GM19438 (cell line): Measurements from ENCODE around the gene NFKBIZ.

Experiments
- ATAC-seq: cut with Tn5 transposase; IDR thresholded peaks from one replicate; pipeline ENCODE4 v1.9.1; 2021; ENCODE audit warnings: low read depth; ENCODE audit not compliant: unreplicated experiment

The NFKBIZ gene

GRCh38 chr3:101824702-101825101, 24.6 kb upstream of the NFKBIZ start:
- no peak for ATAC-seq

GRCh38 chr3:101825904-101826445, 23.3 kb upstream of the NFKBIZ start:
- ATAC-seq: no peak

GRCh38 chr3:101827211-101828174, 21.8 kb upstream of the NFKBIZ start:
- peak; percentile 84 for ATAC-seq

- ATAC-seq: no peak
These were observed 21.0 kb upstream of the NFKBIZ start for GRCh38 chr3:101828276-101828675.

GRCh38 chr3:101828691-101829436, 20.4 kb upstream of the NFKBIZ start:
- ATAC-seq: no peak

GRCh38 chr3:101829437-101829830, 19.9 kb upstream of the NFKBIZ start:
- no peak for ATAC-seq

GRCh38 chr3:101829874-101830273, 19.4 kb upstream of the NFKBIZ start:
- no peak for ATAC-seq

- no peak for ATAC-seq
These were observed 15.8 kb upstream of the NFKBIZ start for GRCh38 chr3:101833446-101833974.

- ATAC-seq: no peak
These were observed 13.6 kb upstream of the NFKBIZ start for GRCh38 chr3:101835676-101836075.

GRCh38 chr3:101836160-101836559, 13.2 kb upstream of the NFKBIZ start:
- ATAC-seq: no peak

- no peak for ATAC-seq
These were observed 12.4 kb upstream of the NFKBIZ start for GRCh38 chr3:101836652-101837598.

GRCh38 chr3:101838691-101839090, 10.6 kb upstream of the NFKBIZ start:
- no peak for ATAC-seq

- ATAC-seq: no peak
These were observed 9.2 kb upstream of the NFKBIZ start for GRCh38 chr3:101840066-101840465.

- ATAC-seq: no peak
These were observed 6.9 kb upstream of the NFKBIZ start for GRCh38 chr3:101842245-101842934.

GRCh38 chr3:101842935-101843330, 6.4 kb upstream of the NFKBIZ start:
- no peak for ATAC-seq

GRCh38 chr3:101845425-101845824, 3.9 kb upstream of the NFKBIZ start:
- no peak for ATAC-seq

- no peak for ATAC-seq
These were observed 2.6 kb upstream of the NFKBIZ start for GRCh38 chr3:101846709-101847108.

GRCh38 chr3:101847328-101847727, 2.0 kb upstream of the NFKBIZ start:
- no peak for ATAC-seq

GRCh38 chr3:101848326-101848725, 988 bp upstream of the NFKBIZ start:
- no peak for ATAC-seq
